ENCODE data around the gene TRAF4. TPM values are rescaled to one million over a fixed set of nuclear protein-coding genes. Genes with fewer than 3 reads are reported as not detected.
"Not testable (repeated sequence)": the region's sequence is repeated elsewhere in the genome, so short reads cannot be mapped to it uniquely, and the experiment has no call there.

The TRAF4 gene
- polyA plus RNA-seq, 1 donor from 2014 or later = 13.8 TPM

- Mint-ChIP-seq H3K27me3 (peaks cover 3% of the 10 kb centered on the region), H3K36me3 (no peaks in the 10 kb centered on the region), H3K27ac (peak overlapping the region; percentile 84 to 94 (median 94)), H3K4me1 (peaks cover 11 to 13% (median 11%) of the 10 kb centered on the region in 3 donors), H3K4me3 (peak overlapping the region; percentile 78 to 98 (median 93)), H3K9me3 (no peaks in the 10 kb centered on the region)
These were observed 32.7 kb upstream of the TRAF4 start for GRCh38 chr17:28710861-28711722.

- H3K36me3 Mint-ChIP-seq = no peaks in the 10 kb centered on the region
- H3K27ac Mint-ChIP-seq = peak within 1 kb of the TSS; percentile 84 to 94 (median 94)
- H3K27me3 Mint-ChIP-seq = peaks cover 3% of the 10 kb centered on the region
- no peaks in the 10 kb centered on the region for H3K9me3 Mint-ChIP-seq
- H3K4me3 Mint-ChIP-seq = peak within 1 kb of the TSS; percentile 78 to 98 (median 93)
- H3K4me1 Mint-ChIP-seq = peaks cover 11 to 13% (median 11%) of the 10 kb centered on the region in 3 donors
These were observed 32.1 kb upstream of the TRAF4 start, which contains the start of gene PROCA1 for GRCh38 chr17:28711723-28712031. PROCA1 (minus strand) TSS chr17:28711888; CDS start chr17:28711660, 228 bp downstream.

- no peaks in the 10 kb centered on the region for H3K9me3 Mint-ChIP-seq
- peak overlapping the region; percentile 78 to 98 (median 93) for H3K4me3 Mint-ChIP-seq
- peaks cover 11 to 13% (median 11%) of the 10 kb centered on the region in 3 donors for H3K4me1 Mint-ChIP-seq
- peaks cover 3% of the 10 kb centered on the region for H3K27me3 Mint-ChIP-seq
- peak overlapping the region; percentile 84 to 94 (median 87) for H3K27ac Mint-ChIP-seq
- H3K36me3 Mint-ChIP-seq = no peaks in the 10 kb centered on the region
These were observed 31.6 kb upstream of the TRAF4 start for GRCh38 chr17:28712032-28712704.

DNA sequence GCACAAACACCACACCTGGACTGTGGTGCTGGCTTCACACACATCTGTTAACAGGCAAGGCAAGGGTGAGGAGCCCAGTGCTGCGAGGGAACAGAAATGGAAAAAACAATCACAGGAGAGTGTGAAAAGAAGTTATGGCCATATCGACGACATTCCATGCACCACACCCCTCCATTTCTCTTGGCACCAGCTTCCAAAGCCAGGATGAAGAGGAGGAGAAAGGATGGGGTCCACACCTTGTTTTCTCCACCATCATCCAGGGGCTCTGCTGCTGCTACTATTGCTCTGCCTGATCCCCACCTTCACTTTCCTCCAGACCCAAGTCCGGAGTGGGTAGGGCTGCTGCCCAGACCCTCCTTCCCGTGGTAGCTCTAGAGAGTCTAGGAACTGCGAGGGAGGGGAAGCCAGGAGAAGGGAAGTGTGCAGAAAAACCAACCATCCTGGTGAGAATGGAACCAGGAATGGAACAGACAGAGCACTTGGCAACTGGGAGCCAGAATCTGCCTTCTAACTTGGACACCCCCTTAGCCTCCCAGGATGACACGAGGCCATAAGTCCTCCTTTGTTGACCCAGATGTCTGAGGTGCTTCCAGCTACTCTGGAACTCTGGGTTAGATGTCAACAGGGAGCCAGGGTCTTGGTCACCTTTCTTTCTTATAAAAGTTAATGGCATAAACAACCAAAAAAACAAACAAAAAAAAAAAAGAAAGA lies 31.0 kb upstream of the TRAF4 start:
- Mint-ChIP-seq H3K4me1 (peaks cover 11 to 13% (median 11%) of the 10 kb centered on the region in 3 donors), H3K27ac (peak overlapping the region in 2 of 3 donors; percentile 87 to 94), H3K36me3 (no peaks in the 10 kb centered on the region), H3K9me3 (no peaks in the 10 kb centered on the region), H3K27me3 (peaks cover 3% of the 10 kb centered on the region), H3K4me3 (peak overlapping the region; percentile 78 to 98 (median 93))

DNA sequence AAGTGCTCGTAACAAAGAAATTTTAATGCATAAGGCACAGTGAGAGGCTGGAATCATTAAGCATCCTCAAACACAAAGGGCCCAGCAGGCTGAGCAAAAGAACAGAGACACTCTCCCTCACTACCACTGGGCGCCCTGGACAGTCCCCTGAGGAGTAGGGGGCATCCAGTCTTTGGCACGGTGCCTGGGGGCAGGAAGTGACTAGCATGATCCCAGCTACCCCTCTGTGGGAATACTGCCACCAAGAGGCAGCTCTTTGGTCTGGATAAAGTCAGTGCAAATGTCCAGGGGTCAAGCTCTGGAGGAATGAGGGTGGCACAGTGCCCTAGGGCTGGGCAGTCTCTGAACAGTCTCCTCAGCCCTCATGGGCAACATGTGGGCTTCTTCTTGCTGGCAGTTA lies 29.5 kb upstream of the TRAF4 start:
- H3K9me3 Mint-ChIP-seq = no peaks in the 10 kb centered on the region
- H3K27ac Mint-ChIP-seq = peak overlapping the region in 1 of 3 donors; percentile 20
- peaks cover 3% of the 10 kb centered on the region for H3K27me3 Mint-ChIP-seq
- H3K36me3 Mint-ChIP-seq = no peaks in the 10 kb centered on the region
- peak overlapping the region in 1 of 4 donors; percentile 76 for H3K4me3 Mint-ChIP-seq
- H3K4me1 Mint-ChIP-seq = peaks cover 17 to 21% (median 17%) of the 10 kb centered on the region in 3 donors

DNA sequence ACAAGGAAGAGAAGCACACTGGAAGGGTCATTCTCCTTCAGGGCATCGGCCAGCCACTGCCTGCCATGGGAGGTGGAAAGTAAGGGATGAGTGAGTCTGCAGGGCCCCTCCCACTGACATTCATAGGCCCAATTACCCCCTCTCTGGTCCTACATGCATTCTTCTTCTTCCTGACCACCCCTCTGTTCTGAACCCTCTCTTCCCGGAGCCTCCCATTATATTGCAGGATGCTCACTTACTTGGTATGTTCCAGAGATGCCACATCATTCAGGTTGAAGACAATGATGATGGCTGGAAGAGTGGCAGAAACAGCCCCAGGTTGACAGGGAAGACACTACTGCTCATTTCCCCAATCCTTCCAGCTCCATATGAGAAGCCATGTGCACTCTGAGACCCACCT lies 28.6 kb upstream of the TRAF4 start:
- peak overlapping the region in 1 of 3 donors; percentile 20 for H3K27ac Mint-ChIP-seq
- H3K27me3 Mint-ChIP-seq = peaks cover 3% of the 10 kb centered on the region
- H3K9me3 Mint-ChIP-seq = no peaks in the 10 kb centered on the region
- H3K4me1 Mint-ChIP-seq = peaks cover 20 to 30% (median 23%) of the 10 kb centered on the region in 3 donors
- H3K36me3 Mint-ChIP-seq = no peaks in the 10 kb centered on the region
- H3K4me3 Mint-ChIP-seq = peak overlapping the region in 2 of 4 donors; percentile 10 to 34

- Mint-ChIP-seq H3K4me1 (peaks cover 24 to 30% (median 30%) of the 10 kb centered on the region in 3 donors), H3K9me3 (no peaks in the 10 kb centered on the region), H3K27me3 (peaks cover 3% of the 10 kb centered on the region), H3K27ac (no peak overlapping the region), H3K36me3 (peaks cover 3% of the 10 kb centered on the region), H3K4me3 (peak overlapping the region; percentile 24 to 75 (median 67))
These were observed 26.9 kb upstream of the TRAF4 start for GRCh38 chr17:28716740-28717577.

DNA sequence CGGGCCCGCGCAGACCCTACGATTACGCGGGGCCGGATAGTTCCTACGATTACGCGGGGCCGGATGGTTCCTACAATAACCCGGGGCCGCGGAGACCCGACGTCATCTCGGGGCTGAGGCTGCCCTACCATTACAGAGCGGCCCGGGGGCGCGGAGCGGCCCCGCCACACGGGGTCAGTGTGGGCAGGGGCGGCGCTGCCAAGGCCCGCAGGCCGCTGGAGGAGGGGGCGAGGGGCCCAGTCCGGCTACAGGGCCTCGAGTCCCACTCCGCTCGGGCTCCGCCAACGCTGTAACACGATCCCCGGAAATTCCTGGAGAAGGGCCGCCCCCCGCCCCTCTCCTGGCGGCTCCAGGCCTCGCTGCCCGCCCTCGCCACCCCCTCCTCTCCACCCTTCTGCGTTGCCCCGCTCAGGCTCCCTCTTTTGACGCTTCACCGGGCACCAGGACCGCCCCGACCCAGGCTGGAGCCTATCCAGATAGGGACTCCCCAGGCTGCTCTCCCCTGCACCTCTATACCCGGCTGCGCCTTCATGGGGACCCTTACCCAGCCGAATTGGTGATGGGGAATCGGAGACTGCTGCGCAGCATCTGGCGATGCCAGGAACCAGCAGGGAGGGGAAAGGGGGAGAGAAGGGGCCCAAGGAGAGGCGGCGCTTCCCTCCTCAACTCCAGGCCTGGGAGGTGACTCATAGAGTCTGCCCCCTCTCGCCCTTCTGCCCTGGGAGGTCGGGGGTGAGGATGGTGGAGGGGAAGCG lies 26.1 kb upstream of the TRAF4 start, which contains the start of gene RAB34:
Gene RAB34, minus strand, starts transcription at position 291 of the 755 bp plus-strand sequence. CDS start 602 bp downstream, outside the sequence.
- H3K27me3 Mint-ChIP-seq = peaks cover 3% of the 10 kb centered on the region
- H3K4me3 Mint-ChIP-seq = peak within 1 kb of the TSS; percentile 67 to 94 (median 83)
- H3K4me1 Mint-ChIP-seq = peaks cover 21 to 29% (median 26%) of the 10 kb centered on the region in 3 donors
- no peaks in the 10 kb centered on the region for H3K9me3 Mint-ChIP-seq
- H3K27ac Mint-ChIP-seq = peak within 1 kb of the TSS; percentile 26 to 98 (median 52)
- H3K36me3 Mint-ChIP-seq = peaks cover 3% of the 10 kb centered on the region

DNA sequence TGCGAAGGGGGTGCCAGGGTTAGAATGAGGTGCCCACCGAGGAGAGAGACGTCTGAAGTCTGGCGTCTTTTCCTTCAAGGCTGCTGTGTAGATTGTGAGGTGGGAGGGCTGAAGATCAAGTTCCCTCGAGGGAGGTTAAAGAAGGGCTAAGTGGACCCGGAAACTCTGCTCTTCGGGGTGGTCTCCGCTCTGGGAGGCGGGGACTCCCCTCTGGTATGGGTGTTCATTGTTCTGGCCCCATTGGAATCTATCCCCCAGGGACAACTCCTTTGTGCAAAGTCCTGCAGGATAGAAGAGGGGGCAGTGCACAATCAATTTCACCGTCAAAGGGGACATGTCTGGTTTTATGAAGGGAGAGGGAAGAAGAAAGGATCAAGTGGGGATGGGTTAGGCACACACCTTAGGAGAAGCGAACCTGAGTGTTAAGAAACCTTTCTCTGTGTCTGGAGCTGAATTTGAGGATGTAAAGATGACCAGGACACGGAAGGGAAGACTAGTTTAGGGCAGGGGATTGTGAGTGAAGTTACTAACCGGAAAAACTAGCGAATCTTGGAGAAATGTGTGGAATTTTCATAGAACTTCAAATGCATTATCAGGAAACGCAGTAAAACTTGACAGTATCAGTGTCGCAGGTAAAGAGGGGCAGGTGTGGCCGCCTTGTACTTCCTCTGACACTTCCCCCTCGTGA lies 25.3 kb upstream of the TRAF4 start:
- peaks cover 3% of the 10 kb centered on the region for H3K27me3 Mint-ChIP-seq
- peak overlapping the region; percentile 26 to 98 (median 52) for H3K27ac Mint-ChIP-seq
- peaks cover 3% of the 10 kb centered on the region for H3K36me3 Mint-ChIP-seq
- peak overlapping the region; percentile 67 to 94 (median 83) for H3K4me3 Mint-ChIP-seq
- no peaks in the 10 kb centered on the region for H3K9me3 Mint-ChIP-seq
- peaks cover 22 to 31% (median 30%) of the 10 kb centered on the region in 3 donors for H3K4me1 Mint-ChIP-seq

GRCh38 chr17:28719021-28719433 lies 24.8 kb upstream of the TRAF4 start:
- peak overlapping the region; percentile 98 to 99 (median 98) for H3K27ac Mint-ChIP-seq
- no peaks in the 10 kb centered on the region for H3K9me3 Mint-ChIP-seq
- H3K36me3 Mint-ChIP-seq = peaks cover 3% of the 10 kb centered on the region
- H3K4me1 Mint-ChIP-seq = peaks cover 26 to 33% (median 32%) of the 10 kb centered on the region in 3 donors
- H3K4me3 Mint-ChIP-seq = peak overlapping the region; percentile 97 to 100 (median 98)
- peaks cover 3% of the 10 kb centered on the region for H3K27me3 Mint-ChIP-seq

DNA sequence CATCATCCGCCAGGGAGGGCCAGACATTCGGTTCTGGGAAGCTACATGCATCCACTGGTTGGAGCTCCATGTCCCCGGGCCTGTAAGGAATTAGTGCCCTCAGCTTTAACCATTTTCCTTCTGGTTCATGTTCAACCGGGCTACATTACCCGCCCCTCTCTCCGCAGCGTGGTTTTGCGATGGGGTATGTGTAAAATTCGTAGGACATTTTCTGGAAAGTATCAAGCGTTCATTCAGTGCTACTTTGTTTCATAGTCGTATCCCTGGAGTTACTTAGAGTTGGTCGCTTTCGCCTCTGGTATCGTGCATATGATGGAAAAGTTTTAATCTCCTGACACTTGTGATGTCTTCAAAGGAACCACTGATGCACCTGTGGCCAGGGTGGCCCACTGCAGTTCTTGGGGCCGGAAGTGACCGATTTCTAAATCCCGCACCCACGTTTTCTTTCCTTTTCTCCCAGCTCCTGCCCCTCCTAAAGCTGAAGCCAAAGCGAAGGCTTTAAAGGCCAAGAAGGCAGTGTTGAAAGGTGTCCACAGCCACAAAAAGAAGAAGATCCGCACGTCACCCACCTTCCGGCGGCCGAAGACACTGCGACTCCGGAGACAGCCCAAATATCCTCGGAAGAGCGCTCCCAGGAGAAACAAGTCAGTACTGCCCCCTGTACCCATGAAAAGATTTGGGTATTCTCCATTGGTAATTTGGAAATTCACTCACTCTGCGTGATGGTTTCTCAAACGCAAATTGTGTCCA lies 23.4 kb upstream of the TRAF4 start:
- Mint-ChIP-seq H3K4me3 (peak overlapping the region; percentile 97 to 100 (median 98)), H3K9me3 (no peaks in the 10 kb centered on the region), H3K27me3 (no peaks in the 10 kb centered on the region), H3K4me1 (peaks cover 38 to 44% (median 40%) of the 10 kb centered on the region in 3 donors), H3K36me3 (peaks cover 3% of the 10 kb centered on the region), H3K27ac (peak overlapping the region; percentile 98 to 99 (median 98))

DNA sequence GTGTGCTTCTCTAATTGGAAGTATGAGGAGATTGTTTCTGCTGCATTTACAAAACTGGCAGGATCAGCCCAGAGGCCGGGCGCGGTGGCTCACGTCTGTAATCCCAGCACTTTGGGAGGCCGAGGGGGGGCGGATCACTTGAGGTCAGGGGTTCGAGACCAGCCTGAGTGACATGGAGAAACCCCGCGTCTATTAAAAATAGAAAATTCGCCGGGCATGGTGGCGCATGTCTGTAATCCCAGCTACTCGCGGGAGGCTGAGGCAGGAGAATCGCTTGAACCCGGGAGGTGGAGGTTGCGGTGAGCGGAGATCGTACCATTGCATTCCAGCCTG lies 22.8 kb upstream of the TRAF4 start:
- Mint-ChIP-seq H3K4me3 (peak overlapping the region; percentile 97 to 100 (median 98)), H3K4me1 (peaks cover 40 to 48% (median 44%) of the 10 kb centered on the region in 3 donors), H3K27ac (peak overlapping the region; percentile 98 to 99 (median 98))
- H3K36me3 Mint-ChIP-seq, H3K9me3 Mint-ChIP-seq, H3K27me3 Mint-ChIP-seq: not testable (repeated sequence)

Measured in IgD-negative memory B cell (primary cell).